ENCODE measurements around the gene FBXO46.
A peak's percentile ranks its signal among the peaks of the same experiment; 100 is the strongest.

Gene FBXO46, protein sequence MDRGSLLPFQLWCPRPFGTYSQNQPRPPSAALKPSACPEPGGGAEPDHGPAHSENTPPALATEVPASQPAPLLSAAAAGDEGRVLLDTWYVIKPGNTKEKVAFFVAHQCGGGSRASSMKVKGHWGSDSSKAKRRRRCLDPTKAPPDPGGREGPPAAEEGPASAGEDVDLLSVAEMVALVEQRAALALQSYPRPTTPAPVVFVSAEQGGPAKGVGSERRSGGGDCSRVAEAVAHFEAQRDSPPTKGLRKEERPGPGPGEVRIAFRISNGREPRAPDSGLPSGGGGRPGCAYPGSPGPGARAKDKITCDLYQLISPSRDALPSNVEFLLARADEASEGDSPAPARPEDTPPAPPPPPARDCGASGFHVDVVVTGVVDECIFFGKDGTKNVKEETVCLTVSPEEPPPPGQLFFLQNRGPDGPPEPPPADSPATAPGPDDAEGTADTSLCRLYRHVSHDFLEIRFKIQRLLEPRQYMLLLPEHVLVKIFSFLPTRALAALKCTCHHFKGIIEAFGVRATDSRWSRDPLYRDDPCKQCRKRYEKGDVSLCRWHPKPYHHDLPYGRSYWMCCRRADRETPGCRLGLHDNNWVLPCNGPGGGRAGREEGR

DNA sequence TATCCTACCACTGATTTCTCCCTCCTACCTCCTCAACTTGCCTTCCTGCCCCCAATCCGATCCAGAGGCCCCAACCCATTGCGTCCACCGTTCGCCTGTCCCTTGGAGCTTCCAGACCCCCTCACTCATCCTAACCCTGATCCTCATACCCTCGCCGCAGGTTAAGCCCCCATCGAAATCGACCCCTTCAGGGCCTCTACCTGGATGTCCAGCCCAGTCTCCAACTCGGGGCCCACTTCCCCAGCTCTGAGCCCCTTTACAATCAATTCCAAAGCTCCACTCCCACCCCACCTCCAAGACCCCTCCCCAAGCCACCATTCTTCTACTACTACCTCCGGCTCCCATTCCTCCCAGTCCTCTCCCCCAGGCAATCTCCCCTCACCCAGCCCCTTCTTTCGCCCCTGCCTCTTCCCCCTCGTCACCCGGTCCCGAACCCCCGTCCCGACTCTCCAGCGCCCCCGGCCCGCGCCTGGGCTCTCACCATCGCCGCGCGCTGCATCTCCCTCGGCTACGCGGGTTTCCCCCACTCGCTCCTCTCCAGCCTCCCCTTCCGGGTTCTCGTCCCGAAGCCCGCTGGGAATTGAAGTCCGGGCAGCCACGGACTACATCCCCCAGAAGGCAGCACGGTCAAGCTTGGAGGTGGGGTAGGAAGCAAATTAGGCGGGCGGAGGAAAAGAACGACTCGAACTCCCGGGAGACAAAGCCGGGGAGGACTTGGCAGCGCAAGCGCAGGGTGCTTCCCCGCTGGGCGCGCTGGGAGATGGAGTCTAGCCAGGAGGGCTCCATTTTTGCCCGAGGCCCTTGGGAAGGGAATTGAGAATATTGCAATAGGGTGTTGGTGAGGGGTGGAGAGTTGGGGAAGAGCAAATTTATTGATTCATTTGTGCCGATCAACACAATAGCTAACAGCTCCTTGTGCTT, at the start of gene FBXO46:
Gene FBXO46, minus strand, starts transcription at position 529 of the 921 bp plus-strand sequence. CDS start 17,401 bp downstream, outside the sequence.
- DNase-seq (ENCODE audit: low read depth in 2 of 2) = peak; percentile 83 to 87

DNA sequence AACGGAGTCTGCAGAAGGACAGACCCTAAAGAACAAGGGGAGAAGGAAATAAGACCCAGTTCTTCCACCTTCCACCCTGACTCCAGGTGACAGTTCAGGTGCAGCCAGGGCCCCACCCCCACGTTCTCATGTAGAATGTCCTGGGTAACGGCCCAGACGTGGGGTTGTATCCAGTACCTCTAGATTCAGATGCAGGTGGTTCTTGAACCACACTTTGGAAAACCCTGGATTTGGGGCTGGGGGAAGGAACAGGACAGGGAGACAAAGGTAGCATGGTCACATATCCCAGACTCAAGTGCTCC, 49.4 kb upstream of the FBXO46 start:
- DNase-seq (ENCODE audit: low read depth in 2 of 2) = no peak

DNA sequence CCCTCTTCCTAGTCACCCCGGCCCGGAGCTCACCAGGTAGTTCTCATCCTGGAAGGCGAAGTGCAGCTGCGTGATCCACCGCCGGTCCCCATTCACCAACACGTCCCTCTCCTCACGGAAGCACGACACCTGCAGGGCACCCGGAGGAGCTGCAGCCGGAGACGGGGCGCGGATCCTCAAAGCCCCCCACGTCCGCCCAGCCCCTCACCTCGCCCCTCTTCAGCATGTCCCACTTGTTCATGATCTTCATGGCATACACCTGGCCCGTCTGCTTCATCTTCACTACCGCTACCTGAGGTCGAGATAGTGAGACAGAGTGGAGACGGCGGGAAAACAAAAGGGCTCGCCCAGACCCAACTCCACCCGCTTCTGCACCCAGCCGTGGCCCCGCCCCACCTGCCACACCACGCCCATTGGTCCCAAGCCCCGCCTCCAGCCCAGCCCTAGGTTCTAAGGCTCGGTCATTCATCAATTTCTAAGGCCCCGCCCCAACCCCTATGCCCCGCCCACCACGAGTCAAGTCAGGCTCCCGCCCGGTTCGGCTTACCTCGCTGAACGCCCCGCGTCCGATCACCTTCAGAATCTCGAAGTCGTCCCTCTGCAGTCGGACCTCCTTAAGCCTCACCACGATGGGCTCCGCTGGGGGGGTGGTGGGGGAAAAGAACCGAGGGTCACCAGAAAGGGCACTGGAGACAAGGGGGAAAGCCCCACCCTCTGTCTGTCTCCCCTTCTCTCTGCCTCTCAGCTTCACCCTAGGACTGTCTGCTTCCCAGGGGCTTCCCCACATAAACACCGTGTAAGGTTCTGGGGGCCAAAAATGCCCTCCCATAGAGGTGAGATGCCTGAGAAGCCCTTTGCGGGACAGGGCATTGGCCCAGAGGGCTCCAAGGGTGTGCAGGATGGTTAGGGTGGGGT, 48.8 kb upstream of the FBXO46 start:
- DNase-seq (ENCODE audit: low read depth in 2 of 2) = peak; percentile 49 to 63

DNA sequence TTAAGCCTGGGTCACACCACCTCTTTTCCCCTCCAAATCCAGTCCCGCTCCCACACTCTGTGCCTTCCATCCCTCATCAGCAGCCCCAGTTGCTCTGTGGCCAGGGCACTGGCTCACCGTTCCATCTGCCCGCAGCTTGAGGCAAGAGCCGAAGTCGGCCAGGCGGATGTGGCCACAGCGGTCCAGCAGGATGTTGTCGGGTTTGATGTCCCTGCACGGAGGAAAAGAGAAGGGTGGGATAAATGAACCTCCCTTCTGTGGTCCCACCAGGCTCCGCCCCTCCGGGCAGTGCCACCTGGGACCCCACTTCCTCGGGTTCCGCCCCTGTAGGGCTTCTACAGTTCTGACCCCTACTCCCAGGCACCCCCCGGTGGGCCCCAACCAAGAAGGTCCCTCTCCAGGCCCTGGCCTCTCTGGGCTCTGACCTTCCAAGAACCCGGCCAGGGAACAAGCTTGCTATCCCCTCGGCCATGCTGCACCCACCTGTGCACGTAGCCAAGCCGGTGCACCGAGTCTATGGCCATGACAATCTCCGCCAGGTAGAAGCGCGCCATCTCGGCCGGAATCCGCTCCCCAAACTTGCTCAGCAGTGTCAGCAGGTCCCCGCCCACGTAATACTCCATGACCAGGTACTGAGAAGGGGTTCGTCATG, 47.4 kb upstream of the FBXO46 start:
- DNase-seq (ENCODE audit: low read depth in 2 of 2) = no peak

DNA sequence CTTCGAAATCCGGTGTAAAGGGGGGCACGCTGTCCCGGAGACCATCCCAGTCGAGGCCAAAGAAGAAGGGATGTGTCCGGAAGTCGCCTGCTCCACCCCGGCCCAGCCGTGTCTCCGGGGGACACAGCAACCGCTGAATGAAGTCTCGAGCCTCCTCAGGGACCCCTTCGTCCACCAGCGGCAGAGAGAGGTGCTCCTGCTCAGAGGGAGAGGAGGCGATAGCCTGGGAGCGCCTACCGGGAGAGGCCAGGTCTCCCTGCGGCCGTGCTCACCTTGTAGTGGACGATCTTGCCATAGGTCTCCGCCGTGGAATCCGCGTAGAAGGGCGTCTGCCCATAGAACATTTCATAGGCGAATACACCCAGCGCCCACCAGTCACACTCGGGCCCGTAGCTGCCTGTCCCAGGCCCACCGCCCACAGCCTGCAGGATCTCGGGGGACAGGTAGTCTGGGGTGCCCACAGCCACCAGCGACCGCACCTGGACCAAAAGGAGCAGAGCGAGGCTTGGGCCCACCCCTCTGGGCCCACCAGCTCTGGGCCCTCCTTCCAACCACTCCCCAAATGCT, 46.8 kb upstream of the FBXO46 start:
- no peak for DNase-seq (ENCODE audit: low read depth in 2 of 2)

DNA sequence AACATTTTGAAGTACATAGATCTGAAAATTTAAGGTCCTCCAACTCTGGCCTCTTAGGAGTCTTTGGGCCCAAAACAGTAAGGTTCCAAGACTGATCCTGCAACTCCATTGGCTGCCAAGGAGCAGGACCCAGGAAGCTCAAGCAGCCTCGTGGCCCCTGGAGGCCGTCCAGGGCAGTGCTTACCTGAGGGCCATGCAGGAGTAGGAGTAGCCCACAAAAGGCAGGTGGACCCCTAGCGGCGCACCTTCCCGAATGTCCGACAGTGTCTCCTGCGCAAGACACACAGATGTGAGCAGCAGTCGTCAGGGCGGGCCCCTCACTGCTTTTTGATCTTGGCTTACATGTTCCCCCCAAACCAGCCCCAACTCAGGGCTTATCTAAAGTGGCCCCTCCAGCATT, 44.1 kb upstream of the FBXO46 start:
- DNase-seq (ENCODE audit: low read depth in 2 of 2) = no peak

DNA sequence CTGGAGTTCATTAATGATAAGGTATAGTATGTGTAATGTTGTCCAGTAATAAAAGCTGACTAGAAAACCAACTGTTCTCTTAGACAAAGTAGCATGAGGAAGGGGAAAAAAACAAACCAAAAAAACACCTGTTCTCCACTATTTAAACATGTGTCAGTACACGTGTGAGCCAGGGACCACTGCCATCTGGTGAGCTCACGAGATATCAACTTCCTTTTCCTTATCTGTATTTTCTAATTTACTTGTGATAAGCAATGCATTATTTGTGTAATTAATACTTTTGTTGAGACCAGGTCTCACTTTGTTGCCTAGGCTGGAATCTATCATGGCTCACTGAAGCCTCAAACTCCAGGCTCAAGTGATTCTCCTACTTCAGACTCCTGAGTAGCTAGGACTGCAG, 42.7 kb upstream of the FBXO46 start:
- DNase-seq (ENCODE audit: low read depth in 2 of 2) = no peak

DNA sequence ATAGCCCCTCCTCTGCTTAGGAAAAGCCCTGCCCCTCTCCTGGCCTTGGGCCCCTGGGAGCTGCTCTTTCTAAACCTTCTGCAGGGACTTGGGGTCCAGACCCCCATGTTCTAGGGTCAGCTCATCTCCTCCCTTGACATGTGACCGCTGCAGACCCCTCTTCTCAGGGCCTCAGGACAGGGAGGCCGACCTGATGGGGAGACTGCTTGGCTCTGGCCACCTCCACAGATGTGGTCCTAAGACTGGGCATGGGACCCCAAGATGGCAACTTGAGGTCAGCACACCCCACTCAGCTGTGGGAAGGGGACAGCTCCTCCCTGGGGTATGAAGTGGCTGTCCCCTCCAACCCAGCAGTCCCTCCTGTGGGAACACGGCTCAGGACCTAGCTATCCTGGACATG, 42.2 kb upstream of the FBXO46 start:
- no peak for DNase-seq (ENCODE audit: low read depth in 2 of 2)

DNA sequence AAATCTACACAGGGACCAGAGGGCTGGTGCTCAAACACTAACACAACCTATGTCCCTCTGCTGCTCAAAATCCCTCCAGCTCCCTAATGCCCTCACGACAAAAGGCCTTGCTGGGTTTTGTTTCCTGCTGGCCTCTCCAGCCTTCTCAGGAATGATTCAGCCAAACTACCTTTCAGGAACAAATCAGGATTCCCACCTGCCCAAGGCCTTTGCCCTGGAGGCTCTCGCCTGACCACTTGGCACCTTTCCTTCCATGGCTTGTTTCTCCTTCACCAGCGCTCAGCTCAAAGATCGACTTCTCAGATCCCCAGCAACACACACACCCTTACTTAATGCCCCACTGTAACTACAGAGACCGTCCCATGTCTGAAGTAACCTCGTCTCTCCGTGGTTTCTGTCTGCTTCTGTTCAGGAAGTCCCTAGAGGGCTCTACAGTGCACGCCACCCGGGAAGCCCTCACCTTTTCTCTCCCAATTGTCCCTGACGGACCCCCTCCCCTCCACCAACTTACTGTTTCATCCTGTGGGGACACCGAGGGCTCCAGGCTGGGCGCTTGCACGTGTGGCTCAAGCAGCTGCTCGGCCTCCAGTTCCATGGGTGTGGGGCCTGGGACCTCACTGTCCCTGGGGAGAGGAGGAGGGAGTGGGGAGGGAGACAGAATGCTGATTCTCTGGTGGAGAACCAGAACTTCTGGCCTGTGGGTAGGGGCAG, 41.6 kb upstream of the FBXO46 start:
- DNase-seq (ENCODE audit: low read depth in 2 of 2) = no peak

DNA sequence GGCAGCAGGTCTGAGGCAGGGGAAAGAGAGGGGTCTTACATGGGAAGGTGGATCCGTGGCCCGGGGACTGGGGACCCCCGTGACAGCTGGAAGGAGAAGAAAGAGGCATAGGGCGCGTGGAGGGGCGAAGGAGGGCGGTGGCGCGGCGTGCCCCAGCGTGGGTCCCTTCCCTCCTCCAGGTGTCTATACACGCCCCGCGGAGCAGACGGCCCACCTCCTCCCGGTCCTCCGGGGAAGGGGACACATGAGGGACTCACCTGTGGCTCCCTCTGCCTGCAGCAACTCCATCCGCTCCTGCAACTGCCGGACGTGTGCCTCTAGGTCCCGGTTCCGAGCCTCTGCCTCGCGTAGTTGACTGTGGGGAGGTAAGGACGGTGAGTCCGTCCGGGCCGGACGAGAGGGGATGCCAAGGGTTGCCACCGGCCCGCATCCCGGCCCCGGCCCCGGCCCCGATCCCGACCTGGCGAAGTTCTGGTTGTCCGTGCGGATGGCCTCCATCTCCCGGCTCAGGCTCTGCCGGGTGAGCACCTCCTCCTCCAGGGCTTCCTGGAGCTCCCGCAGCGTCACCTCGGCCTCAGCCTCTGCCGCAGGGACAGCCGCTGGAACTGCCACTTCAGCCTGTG, 40.7 kb upstream of the FBXO46 start:
- DNase-seq (ENCODE audit: low read depth in 2 of 2) = no peak

DNA sequence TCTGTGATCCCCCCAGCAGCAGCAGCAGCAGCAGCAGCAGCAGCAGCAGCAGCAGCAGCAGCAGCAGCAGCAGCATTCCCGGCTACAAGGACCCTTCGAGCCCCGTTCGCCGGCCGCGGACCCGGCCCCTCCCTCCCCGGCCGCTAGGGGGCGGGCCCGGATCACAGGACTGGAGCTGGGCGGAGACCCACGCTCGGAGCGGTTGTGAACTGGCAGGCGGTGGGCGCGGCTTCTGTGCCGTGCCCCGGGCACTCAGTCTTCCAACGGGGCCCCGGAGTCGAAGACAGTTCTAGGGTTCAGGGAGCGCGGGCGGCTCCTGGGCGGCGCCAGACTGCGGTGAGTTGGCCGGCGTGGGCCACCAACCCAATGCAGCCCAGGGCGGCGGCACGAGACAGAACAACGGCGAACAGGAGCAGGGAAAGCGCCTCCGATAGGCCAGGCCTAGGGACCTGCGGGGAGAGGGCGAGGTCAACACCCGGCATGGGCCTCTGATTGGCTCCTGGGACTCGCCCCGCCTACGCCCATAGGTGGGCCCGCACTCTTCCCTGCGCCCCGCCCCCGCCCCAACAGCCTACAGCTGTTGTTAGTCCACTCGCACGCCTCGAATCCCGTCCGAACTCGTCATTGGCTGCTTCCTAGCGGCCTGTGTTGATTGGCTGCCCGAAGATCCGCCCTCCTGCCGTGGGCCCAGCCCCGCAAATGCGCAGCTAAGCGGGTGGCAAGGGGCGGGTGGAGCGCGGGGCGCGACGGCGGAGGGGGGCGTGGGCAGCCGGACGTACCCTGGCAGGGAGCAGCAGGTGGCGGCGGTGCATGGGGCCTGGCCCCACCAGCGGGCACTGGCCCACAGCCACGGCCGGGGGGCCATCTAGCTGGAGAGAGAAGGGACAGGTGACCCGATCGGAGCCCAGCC, 39.8 kb upstream of the FBXO46 start:
- peak; percentile 77 to 80 for DNase-seq (ENCODE audit: low read depth in 2 of 2)

DNA sequence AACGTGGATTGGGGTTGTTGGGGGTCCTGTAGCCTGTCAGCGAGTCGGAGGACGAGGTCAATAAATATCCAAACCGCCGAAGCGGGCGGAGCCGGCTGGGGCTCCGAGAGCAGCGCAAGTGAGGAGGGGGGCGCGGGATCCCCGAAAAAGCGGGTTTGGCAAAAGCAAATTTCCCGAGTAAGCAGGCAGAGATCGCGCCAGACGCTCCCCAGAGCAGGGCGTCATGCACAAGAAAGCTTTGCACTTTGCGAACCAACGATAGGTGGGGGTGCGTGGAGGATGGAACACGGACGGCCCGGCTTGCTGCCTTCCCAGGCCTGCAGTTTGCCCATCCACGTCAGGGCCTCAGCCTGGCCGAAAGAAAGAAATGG, 39.1 kb upstream of the FBXO46 start:
- DNase-seq (ENCODE audit: low read depth in 2 of 2) = no peak

DNA sequence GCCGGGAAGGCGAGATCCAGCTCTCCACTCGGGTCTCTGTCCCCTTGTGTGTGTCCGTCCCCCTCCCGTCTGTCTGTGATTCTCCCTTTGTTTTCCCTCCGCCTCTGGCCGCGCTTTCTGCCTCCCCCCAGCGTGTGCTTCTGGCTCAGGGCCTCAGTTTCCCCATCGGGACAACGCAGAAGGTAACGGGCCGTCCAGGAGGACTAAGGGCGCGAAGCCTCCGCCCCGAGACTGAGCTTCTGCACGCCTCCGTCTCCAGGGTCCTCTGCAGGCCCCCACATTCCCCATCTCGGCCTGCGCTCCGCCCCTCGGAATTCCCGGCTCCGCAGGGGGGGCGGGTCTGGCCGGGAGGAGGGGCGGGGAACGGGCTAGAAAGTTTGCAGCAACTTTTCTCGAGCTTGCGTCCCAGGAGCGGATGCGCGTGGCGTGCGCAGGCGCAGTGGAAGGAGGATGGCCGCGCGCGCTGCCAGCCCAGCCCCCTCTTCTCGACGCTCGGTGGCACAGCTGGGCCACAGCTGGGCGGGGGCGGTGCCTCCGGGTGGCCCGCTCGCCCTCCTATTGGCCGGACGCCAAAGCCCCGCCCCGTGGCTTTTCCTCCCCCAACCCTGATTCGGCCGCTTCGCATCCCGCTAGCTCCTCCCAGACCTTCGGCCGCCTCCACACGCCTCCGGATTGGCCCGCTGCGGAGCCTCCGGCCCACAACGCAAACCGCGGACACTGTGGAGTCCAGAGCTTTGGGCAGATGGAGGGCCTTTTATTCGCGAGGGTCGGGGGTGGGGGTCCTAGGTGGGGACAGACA, 38.5 kb upstream of the FBXO46 start, which contains the start of gene SIX5:
Gene SIX5, minus strand, starts transcription at position 269 of the 799 bp plus-strand sequence. CDS start 408 bp downstream, outside the sequence.
- DNase-seq (ENCODE audit: low read depth in 2 of 2) = peak; percentile 81 to 84

DNA sequence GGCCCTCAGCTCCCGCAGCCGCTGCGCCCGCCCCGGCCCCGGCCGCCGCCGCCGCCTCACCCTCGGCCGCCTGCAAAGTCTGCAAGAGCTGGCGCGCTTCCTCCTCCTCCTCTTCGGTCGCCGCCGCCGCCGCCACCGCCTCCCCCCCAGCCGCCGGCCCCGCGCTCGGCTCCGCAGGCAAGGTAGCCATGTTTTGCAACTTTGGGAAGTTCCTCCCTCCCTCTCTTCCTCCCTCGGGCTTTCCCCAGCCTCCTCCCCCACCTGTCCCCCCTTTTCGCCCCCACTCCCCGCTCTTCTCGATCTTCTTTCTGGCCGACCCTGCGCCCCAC, 37.9 kb upstream of the FBXO46 start:
- DNase-seq (ENCODE audit: low read depth in 2 of 2) = no peak

DNA sequence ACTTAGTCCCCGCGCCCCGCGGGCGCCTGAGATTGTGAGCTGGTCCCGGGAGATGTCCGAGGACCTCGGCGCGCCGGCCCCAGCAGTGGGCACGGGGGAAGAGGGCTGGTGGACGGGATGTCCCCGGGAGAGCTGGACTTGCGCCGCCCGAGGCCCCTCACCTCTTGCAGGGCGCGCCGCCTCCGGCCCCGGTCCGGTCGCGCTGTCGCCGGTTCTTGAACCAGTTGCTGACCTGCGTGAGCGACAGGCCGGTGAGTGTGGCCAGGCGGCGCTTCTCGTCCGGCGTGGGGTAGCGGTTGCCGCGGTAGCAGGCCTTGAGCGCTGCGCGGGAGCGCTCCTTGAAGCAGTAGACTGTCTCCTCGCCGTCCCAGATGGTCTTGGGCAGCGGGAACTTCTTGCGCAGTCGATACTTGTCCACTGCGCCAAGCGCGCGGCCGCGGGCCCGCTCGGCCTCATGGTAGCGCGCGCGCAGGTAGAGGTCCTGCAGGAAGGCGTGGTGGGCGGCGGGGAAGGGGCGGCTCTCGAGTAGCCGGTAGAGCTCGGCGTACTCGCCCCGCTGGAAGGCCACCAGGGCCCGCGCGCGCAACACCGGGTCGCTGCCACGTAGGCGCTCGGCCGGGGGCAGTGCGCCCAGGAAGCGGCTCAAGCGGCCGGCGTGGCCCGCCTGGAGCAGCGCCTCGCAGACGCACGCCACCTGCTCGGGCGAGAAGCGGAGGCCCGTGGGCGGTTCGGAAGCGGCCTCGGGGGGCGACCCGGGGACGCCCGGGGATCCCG, 37.4 kb upstream of the FBXO46 start:
- DNase-seq (ENCODE audit: low read depth in 2 of 2) = no peak

DNA sequence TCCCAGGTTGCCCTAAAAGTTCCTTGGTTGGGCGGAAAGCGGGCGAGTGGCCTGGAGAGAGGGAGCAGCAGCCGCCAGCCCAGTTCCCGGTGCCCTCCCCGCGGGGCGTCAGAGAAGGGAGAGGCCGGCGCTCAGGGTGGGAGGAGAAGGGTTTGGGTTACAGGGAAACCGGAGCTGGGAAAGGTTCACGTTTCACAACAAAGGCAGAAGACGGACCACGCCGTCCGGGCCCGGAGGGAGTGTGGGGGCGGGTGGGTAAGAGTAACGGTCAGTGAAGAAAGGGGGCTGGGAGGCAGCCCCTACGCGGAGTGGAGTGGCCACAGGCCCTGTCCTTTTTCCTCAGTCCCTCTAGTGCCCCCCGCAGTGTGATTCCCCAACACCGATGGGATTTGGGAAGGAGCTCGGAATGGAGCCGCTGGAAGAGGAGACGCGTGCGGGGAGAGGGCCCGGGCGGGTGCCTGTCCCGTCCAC, 36.7 kb upstream of the FBXO46 start:
- DNase-seq (ENCODE audit: low read depth in 2 of 2) = no peak

DNA sequence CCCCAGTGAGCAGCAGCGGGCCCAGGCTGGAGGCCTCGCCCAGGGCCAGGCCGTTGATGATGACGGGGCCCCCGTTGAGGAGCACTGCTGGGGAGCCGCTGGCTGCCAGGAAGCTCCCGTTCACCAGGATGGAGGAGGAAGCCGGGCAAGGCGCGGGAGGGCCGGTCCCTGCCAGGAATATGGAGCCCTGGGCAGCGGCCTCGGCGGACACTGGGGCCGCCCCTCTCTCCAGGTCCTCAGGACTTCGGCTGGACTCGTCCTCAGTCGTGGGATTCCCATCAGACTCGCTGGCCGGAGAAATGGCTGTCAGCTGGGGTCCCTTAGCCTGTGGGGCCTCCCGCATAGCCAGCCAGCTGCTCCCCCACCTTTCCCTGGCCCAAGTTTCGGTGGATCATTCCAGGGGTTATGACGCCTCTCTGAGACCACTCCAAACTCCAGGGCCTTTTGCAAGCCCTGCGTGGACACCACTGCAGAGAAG, 36.2 kb upstream of the FBXO46 start:
- no peak for DNase-seq (ENCODE audit: low read depth in 2 of 2)

Measured in stimulated activated CD8-positive, alpha-beta memory T cell treated with anti-CD3 and anti-CD28 coated beads, Interleukin-15, amount 100 ng/mL, for 4 hours (primary cell).